CD4-positive, alpha-beta T cell (primary cell): Measurements from ENCODE around the gene FASTKD3. TPM values are rescaled to one million over a fixed set of nuclear protein-coding genes. Genes with fewer than 3 reads are reported as not detected.

Experiments used
- ATAC-seq: fragments of 200-7000 bp; cut with Tn5 transposase; one replicate; pipeline ENCODE4 v1.10.0; 2022; ENCODE audit warnings: mild to moderate bottlenecking; ENCODE audit not compliant: poor library complexity
- CTCF ChIA-PET: fragments of 350-600 bp; sonication (Branson Sonifier 250); formaldehyde crosslinking; loops from one replicate; lab custom pipeline; 2021; ENCODE audit warnings: antibody characterized with exemption, inconsistent platforms; lab: Charles Lee
- POLR2A ChIA-PET: fragments of 350-600 bp; sonication (Branson Sonifier 250); formaldehyde crosslinking; loops from one replicate; lab custom pipeline; 2021; ENCODE audit warnings: antibody characterized with exemption, inconsistent platforms; lab: Charles Lee
- DNase-seq, 14 experiments: peaks; one replicate each; pipeline ENCODE4 v3.0.0-alpha.2; 2013 to 2020; ENCODE audit warnings: mixed read lengths in 2 of 14
- H3K27ac ChIP-seq, 2 donors: one replicate each; pipeline versions ENCODE4 v1.5.1 to v1.7.0; 2013; ENCODE audit warnings: low read length in 2 of 2, low read depth in 1 of 2, mild to moderate bottlenecking in 1 of 2
- H3K27me3 ChIP-seq, 2 experiments: 1 replicate in 1 of 2; 2 replicates in 1 of 2; pipeline versions ENCODE4 v1.6.1 to v1.7.0; 2013; ENCODE audit warnings: low read length in 2 of 2, control low read depth in 1 of 2, mild to moderate bottlenecking in 1 of 2, moderate library complexity in 1 of 2; ENCODE audit not compliant: insufficient read depth in 2 of 2, control insufficient read depth in 1 of 2
- H3K36me3 ChIP-seq: one replicate; pipeline ENCODE4 v1.6.1; 2013; ENCODE audit warnings: low read length, control low read depth; ENCODE audit not compliant: insufficient read depth
- H3K4me1 ChIP-seq: one replicate; pipeline ENCODE4 v1.6.1; 2013; ENCODE audit warnings: low read length, control low read depth; ENCODE audit not compliant: insufficient read depth
- H3K4me3 ChIP-seq: one replicate; pipeline ENCODE4 v1.5.1; 2013; ENCODE audit warnings: mild to moderate bottlenecking, low read length, moderate library complexity
- H3K9me3 ChIP-seq, 2 experiments: 1 replicate in 1 of 2; 2 replicates in 1 of 2; pipeline versions ENCODE4 v1.6.1 to v1.7.0; 2013; ENCODE audit warnings: low read length in 2 of 2, mild to moderate bottlenecking in 2 of 2, control low read depth in 1 of 2, moderate library complexity in 1 of 2; ENCODE audit not compliant: control insufficient read depth in 1 of 2, insufficient read depth in 1 of 2
- H3K27ac Mint-ChIP-seq: one replicate; pipeline ENCODE4 v1.8.0; 2020; ENCODE audit warnings: mixed read lengths
- H3K27me3 Mint-ChIP-seq: one replicate; pipeline ENCODE4 v1.8.0; 2021; ENCODE audit warnings: mixed read lengths
- H3K36me3 Mint-ChIP-seq: one replicate; pipeline ENCODE4 v1.8.0; 2021; ENCODE audit warnings: low read depth, mixed read lengths
- H3K4me1 Mint-ChIP-seq: one replicate; pipeline ENCODE4 v1.8.0; 2021; ENCODE audit warnings: low read depth, mixed read lengths
- H3K4me3 Mint-ChIP-seq: one replicate; pipeline ENCODE4 v1.8.0; 2020; ENCODE audit warnings: mild to moderate bottlenecking, mixed read lengths
- H3K9me3 Mint-ChIP-seq: one replicate; pipeline ENCODE4 v1.8.0; 2020; ENCODE audit warnings: mixed read lengths
- CTCF ChIP-seq: fragments of 200-600 bp; IDR thresholded peaks from one replicate; pipeline ENCODE4 v1.8.0; 2022; ENCODE audit warnings: antibody characterized with exemption, mild to moderate bottlenecking
- intact Hi-C, 2 experiments: fragments of 100-400 bp; cut with DNase I in 1 of 2; cut with micrococcal nuclease in 1 of 2; formaldehyde crosslinking; loops; one replicate each; pipeline versions ENCODE4 v1.15.1 to v1.9.0; 2023 to 2025; cut with DNase I, micrococcal nuclease
- total RNA-seq, 174 experiments: library from RNA in 2 of 174; stranded (reverse) in 2 of 174; gene quantifications; one replicate each; pipeline ENCODE4 v1.2.3 and lab custom pipeline; 2021 to 2026

FASTKD3 gene
- total RNA-seq, 2 experiments from 2014 or later: 2.6 to 3.4 TPM

GRCh38 chr5:7851240-7851592 is 17.6 kb downstream of the FASTKD3 start:
- intact Hi-C loops: loop anchor here (2.0 to 10.0 kb wide), 3 partner anchors 18 to 1086 kb away; partner anchors contain the start of genes FASTKD3 (in 1 of the 2) and MTRR (in 1 of the 2)

GRCh38 chr5:7850395-7851239 is 18.2 kb downstream of the FASTKD3 start, which contains the start of gene CFAP90:
Gene CFAP90 (minus strand): TSS chr5:7851133. CDS start chr5:7851021, 112 bp downstream.
- peak within 1 kb of the TSS; percentile 92 for H3K4me3 Mint-ChIP-seq
- H3K4me1 Mint-ChIP-seq: peaks cover 23% of the 10 kb centered on the region
- peaks cover 28% of the 10 kb centered on the region for H3K27me3 Mint-ChIP-seq
- TF ChIP-seq CTCF: peak; percentile 22
- peak in 10 of 14 experiments; percentile 4 to 72 (median 39) for DNase-seq
- H3K9me3 Mint-ChIP-seq: no peaks in the 10 kb centered on the region
- Histone ChIP-seq H3K4me1 (peaks cover 29% of the 10 kb centered on the region), H3K9me3 (peaks cover 0 to 9% of the 10 kb centered on the region in 2 experiments), H3K36me3 (no peaks in the 10 kb centered on the region), H3K27me3 (peaks cover 11 to 16% of the 10 kb centered on the region in 2 experiments), H3K27ac (no peak within 1 kb of the TSS), H3K4me3 (peak within 1 kb of the TSS; percentile 49)
- ATAC-seq: peak; percentile 81
- intact Hi-C loops: loop anchor here (2.0 to 10.0 kb wide), 3 partner anchors 18 to 1086 kb away; partner anchors contain the start of genes FASTKD3 (in 1 of the 2) and MTRR (in 1 of the 2)
- ChIA-PET POLR2A (interaction anchor here (1.0 to 2.2 kb wide), 3 partner anchors 19 to 1218 kb away, joined by 3 to 17 read pairs (median 4); partner anchors contain the start of genes FASTKD3, MTRR, NSUN2 and SRD5A1), CTCF (interaction anchor here (1.2 to 1.8 kb wide), 3 partner anchors 10 to 34 kb away, joined by 3 to 6 read pairs (median 3); no protein-coding TSS in a partner anchor)
- peak within 1 kb of the TSS; percentile 27 for H3K27ac Mint-ChIP-seq
- H3K36me3 Mint-ChIP-seq: no peaks in the 10 kb centered on the region

More at GRCh38 chr5:7851240-7851592, 17.6 kb downstream of the FASTKD3 start:
- no peaks in the 10 kb centered on the region for H3K36me3 Mint-ChIP-seq
- H3K4me3 ChIP-seq: peak overlapping the region; percentile 30
- POLR2A ChIA-PET: interaction anchor here (1.5 to 2.2 kb wide), 2 partner anchors 18 to 22 kb away, joined by 4 to 17 read pairs; partner anchors contain the start of genes FASTKD3 and MTRR
- no peak overlapping the region for H3K27ac ChIP-seq
- H3K9me3 ChIP-seq: peaks cover 0 to 9% of the 10 kb centered on the region in 2 experiments
- DNase-seq (no peak), ATAC-seq (no peak)
- H3K27ac Mint-ChIP-seq: peak overlapping the region; percentile 27
- H3K27me3 Mint-ChIP-seq: peaks cover 25% of the 10 kb centered on the region
- no peaks in the 10 kb centered on the region for H3K36me3 ChIP-seq
- H3K27me3 ChIP-seq: peaks cover 11 to 16% of the 10 kb centered on the region in 2 experiments
- no peaks in the 10 kb centered on the region for H3K9me3 Mint-ChIP-seq
- TF ChIP-seq CTCF: no peak
- H3K4me1 ChIP-seq: peaks cover 29% of the 10 kb centered on the region
- peak overlapping the region; percentile 92 for H3K4me3 Mint-ChIP-seq
- CTCF ChIA-PET: interaction anchor here (1.5 to 1.8 kb wide), 2 partner anchors 9 to 35 kb away, joined by 3 to 6 read pairs; no protein-coding TSS in a partner anchor
- H3K4me1 Mint-ChIP-seq: peaks cover 23% of the 10 kb centered on the region
